Endothelial cell of umbilical vein (primary cell): ENCODE results near the gene NWD2.

Experiments used
- GATA2 ChIP-seq: IDR thresholded peaks from 2 replicates; pipeline ENCODE4 v1.7.0; 2011; ENCODE audit warnings: low read depth, mild to moderate bottlenecking, moderate library complexity, mixed read lengths, low read length; ENCODE audit not compliant: insufficient read length, insufficient read depth
- POLR2A ChIP-seq: IDR thresholded peaks from 2 replicates; pipeline ENCODE4 v1.6.1; 2012; ENCODE audit warnings: low read depth, mild to moderate bottlenecking, control low read depth, low read length
- TF ChIP-seq, protein P1 (sequence below), 2 donors: IDR thresholded peaks; 1 replicate in 1 of 2; 2 replicates in 1 of 2; pipeline ENCODE4 v1.5.1; 2011; ENCODE audit warnings: low read length in 2 of 2, mild to moderate bottlenecking in 2 of 2, moderate library complexity in 2 of 2, control low read depth in 1 of 2, inconsistent platforms in 1 of 2, low read depth in 1 of 2; ENCODE audit not compliant: insufficient read depth in 1 of 2; ENCODE audit errors: extremely low read depth in 1 of 2
- TF ChIP-seq, protein P2 (sequence below): IDR thresholded peaks from 2 replicates; pipeline ENCODE4 v1.6.1; 2011; ENCODE audit not compliant: insufficient read depth, insufficient read length

DNA sequence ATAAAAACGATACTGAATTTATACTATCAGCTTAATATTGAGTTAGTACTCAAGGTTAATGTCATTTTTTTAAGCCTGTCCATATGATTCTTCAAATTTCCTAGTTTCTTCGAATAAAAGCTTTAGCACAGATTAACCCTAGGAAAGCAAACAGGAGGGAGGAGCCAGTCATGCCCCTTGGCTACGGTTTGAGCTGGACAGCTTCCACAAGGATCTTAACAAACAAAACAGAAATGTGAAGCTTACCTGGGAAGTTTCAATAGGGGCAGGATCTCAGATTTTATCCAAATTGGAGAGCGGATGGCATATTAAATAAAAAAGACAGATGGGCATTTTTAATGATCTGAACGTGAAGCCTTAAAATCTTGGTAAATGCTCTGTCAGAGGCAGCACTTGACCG lies 2.3 kb downstream of the NWD2 start:
- TF ChIP-seq, protein P1, sequence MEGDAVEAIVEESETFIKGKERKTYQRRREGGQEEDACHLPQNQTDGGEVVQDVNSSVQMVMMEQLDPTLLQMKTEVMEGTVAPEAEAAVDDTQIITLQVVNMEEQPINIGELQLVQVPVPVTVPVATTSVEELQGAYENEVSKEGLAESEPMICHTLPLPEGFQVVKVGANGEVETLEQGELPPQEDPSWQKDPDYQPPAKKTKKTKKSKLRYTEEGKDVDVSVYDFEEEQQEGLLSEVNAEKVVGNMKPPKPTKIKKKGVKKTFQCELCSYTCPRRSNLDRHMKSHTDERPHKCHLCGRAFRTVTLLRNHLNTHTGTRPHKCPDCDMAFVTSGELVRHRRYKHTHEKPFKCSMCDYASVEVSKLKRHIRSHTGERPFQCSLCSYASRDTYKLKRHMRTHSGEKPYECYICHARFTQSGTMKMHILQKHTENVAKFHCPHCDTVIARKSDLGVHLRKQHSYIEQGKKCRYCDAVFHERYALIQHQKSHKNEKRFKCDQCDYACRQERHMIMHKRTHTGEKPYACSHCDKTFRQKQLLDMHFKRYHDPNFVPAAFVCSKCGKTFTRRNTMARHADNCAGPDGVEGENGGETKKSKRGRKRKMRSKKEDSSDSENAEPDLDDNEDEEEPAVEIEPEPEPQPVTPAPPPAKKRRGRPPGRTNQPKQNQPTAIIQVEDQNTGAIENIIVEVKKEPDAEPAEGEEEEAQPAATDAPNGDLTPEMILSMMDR (IDR thresholded peaks at IDR 0.05; ENCODE audit: extremely low read depth in 1 of 2, insufficient read depth in 1 of 2, low read depth in 1 of 2, low read length in 2 of 2): no peak
- TF ChIP-seq, protein P2, sequence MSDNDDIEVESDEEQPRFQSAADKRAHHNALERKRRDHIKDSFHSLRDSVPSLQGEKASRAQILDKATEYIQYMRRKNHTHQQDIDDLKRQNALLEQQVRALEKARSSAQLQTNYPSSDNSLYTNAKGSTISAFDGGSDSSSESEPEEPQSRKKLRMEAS: no peak
- no peak for TF ChIP-seq GATA2
- no peak for TF ChIP-seq POLR2A
